HUES64 (cell line): ENCODE data around the gene TMEM63B.

Source experiments
- H3K27ac ChIP-seq: 2 replicates; pipeline ENCODE4 v1.7.0; 2013; ENCODE audit warnings: low read depth, low read length, inconsistent platforms
- H3K27me3 ChIP-seq: 2 replicates; pipeline ENCODE4 v1.6.1; 2013; ENCODE audit warnings: mild to moderate bottlenecking, low read length; ENCODE audit not compliant: insufficient read depth
- H3K36me3 ChIP-seq: 2 replicates; pipeline ENCODE4 v1.6.1; 2013; ENCODE audit warnings: mild to moderate bottlenecking, low read length; ENCODE audit not compliant: insufficient read depth
- H3K4me1 ChIP-seq: 2 replicates; pipeline ENCODE4 v1.6.1; 2013; ENCODE audit warnings: mild to moderate bottlenecking, low read length, moderate library complexity; ENCODE audit not compliant: insufficient read depth
- H3K4me3 ChIP-seq: 2 replicates; pipeline ENCODE4 v1.5.1; 2013; ENCODE audit warnings: mild to moderate bottlenecking, low read length, moderate library complexity
- H3K9ac ChIP-seq: 2 replicates; pipeline ENCODE4 v1.6.1; 2013; ENCODE audit warnings: mild to moderate bottlenecking, low read depth, low read length
- H3K9me3 ChIP-seq: 2 replicates; pipeline ENCODE4 v1.6.1; 2013; ENCODE audit warnings: low read depth, low read length; ENCODE audit not compliant: insufficient read depth
- WGBS: fragments of 150-250, 120-280 bp; methylation state at CpG from one replicate; pipeline ENCODE4 v1.1.7; 2013; ENCODE audit warnings: missing lambda C conversion rate; 5-methylcytosine and 5-hydroxymethylcytosine counted together

Gene TMEM63B

GRCh38 chr6:44096612-44097011 is 30.7 kb upstream of the TMEM63B start:
- H3K4me1 ChIP-seq: no peaks in the 10 kb centered on the region
- H3K27me3 ChIP-seq: no peaks in the 10 kb centered on the region
- H3K4me3 ChIP-seq: no peak overlapping the region
- 61% methylated on average over 3 of the region's 3 CpGs for WGBS
- H3K9me3 ChIP-seq: no peaks in the 10 kb centered on the region
- no peak overlapping the region for H3K9ac ChIP-seq
- H3K27ac ChIP-seq: no peak overlapping the region
- peaks cover 20% of the 10 kb centered on the region for H3K36me3 ChIP-seq

GRCh38 chr6:44097782-44098317 is 29.5 kb upstream of the TMEM63B start:
- Histone ChIP-seq H3K9ac (no peak overlapping the region), H3K27me3 (no peaks in the 10 kb centered on the region), H3K27ac (no peak overlapping the region), H3K4me1 (peaks cover 2% of the 10 kb centered on the region; the same call in 1 of the 2 replicates), H3K36me3 (peaks cover 18% of the 10 kb centered on the region), H3K9me3 (no peaks in the 10 kb centered on the region), H3K4me3 (no peak overlapping the region)
- 83% methylated on average over 1 of the region's 2 CpGs for WGBS

GRCh38 chr6:44099192-44099591 is 28.2 kb upstream of the TMEM63B start:
- Histone ChIP-seq H3K9me3 (no peaks in the 10 kb centered on the region), H3K9ac (no peak overlapping the region), H3K27me3 (no peaks in the 10 kb centered on the region), H3K4me1 (peaks cover 3% of the 10 kb centered on the region; the same call in 1 of the 2 replicates), H3K27ac (no peak overlapping the region), H3K4me3 (no peak overlapping the region), H3K36me3 (peaks cover 28% of the 10 kb centered on the region)
- WGBS: 82% methylated on average over 1 of the region's 1 CpG

DNA sequence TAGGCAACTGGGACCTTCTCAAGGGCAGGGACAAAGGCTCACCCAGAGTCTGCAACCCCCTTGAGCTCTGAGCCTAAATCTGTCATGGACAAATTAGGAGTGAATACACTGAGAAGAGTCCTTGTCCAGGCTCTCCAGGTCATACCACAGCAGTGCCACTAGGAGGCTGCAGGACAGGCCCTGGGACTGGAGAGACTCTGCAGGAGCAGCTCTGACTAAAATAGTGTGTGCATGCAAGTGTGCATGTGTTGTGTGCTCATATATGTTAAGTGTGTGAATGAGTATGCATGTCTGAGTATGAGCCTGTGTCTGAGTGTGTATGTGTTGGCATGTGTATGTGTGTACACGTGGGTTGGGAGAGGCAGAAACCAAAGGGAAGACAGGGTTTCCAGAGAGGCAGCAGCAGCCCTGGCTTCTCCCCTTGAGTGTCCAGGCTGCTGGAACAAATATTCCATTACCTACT is 27.2 kb upstream of the TMEM63B start:
- H3K36me3 ChIP-seq: peaks cover 33% of the 10 kb centered on the region
- H3K4me3 ChIP-seq: no peak overlapping the region
- peaks cover 3% of the 10 kb centered on the region; the same call in 1 of the 2 replicates for H3K4me1 ChIP-seq
- H3K9ac ChIP-seq: no peak overlapping the region
- 96% methylated on average over 1 of the region's 1 CpG for WGBS
- H3K27me3 ChIP-seq: no peaks in the 10 kb centered on the region
- H3K9me3 ChIP-seq: no peaks in the 10 kb centered on the region
- H3K27ac ChIP-seq: no peak overlapping the region

- Histone ChIP-seq H3K4me1 (peaks cover 3% of the 10 kb centered on the region; the same call in 1 of the 2 replicates), H3K9ac (no peak overlapping the region), H3K27ac (no peak overlapping the region), H3K36me3 (peaks cover 48% of the 10 kb centered on the region), H3K4me3 (no peak overlapping the region), H3K27me3 (no peaks in the 10 kb centered on the region), H3K9me3 (no peaks in the 10 kb centered on the region)
- WGBS: 87% methylated on average over 4 of the region's 4 CpGs
Measured at GRCh38 chr6:44101832-44102231, 25.5 kb upstream of the TMEM63B start.

DNA sequence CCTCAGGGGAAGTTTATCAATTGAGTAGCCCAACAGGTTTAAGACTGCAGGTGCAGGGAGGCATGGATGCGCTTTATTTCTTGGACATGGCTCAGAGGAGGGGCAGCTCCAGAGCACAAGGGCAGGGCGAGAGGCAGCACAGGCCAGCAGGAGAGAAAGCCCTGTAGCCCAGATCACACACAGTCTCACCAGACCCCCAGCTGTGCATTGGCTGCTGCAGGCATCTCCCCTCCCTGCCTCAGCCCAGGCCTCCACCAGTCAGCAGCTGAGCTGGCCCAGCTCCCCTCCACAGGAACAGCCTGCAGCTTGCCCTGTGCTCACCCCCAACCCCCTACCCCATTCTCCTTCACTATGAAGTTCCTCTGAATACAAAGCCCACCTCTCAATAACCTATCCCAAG is 24.8 kb upstream of the TMEM63B start:
- Histone ChIP-seq H3K4me1 (peaks cover 3% of the 10 kb centered on the region; the same call in 1 of the 2 replicates), H3K4me3 (no peak overlapping the region), H3K27me3 (no peaks in the 10 kb centered on the region), H3K9me3 (no peaks in the 10 kb centered on the region), H3K9ac (no peak overlapping the region), H3K27ac (no peak overlapping the region), H3K36me3 (peaks cover 52% of the 10 kb centered on the region)
- WGBS: 81% methylated on average over 2 of the region's 2 CpGs

DNA sequence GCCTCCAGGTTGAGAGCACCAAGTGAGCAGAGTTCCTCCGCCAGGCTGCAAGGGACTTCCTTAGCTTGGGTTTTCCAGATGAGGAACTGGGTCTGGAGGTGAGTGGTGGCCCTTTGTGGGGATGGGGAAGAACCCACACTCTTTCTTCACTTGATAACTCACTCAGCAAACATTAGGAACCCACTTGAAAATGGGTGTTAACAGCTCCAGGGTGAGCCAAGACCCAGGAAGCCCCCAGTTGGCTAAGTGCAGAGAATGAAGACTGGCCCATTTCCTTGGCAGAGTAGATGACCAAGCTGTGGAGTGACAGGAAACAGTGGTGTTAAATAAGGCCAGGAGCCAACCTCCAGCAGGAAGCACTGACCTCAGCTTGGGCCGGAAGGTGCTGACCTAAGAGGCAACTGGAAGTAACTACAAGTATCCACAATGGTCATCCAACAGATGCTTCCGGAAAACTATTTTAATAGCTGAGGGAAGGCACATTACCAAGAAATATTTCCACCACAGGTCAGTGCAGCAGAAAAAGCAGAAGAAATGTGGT is 22.8 kb upstream of the TMEM63B start:
- H3K4me3 ChIP-seq: no peak overlapping the region
- WGBS: 100% methylated on average over 3 of the region's 3 CpGs
- no peak overlapping the region for H3K9ac ChIP-seq
- no peaks in the 10 kb centered on the region for H3K27me3 ChIP-seq
- peaks cover 65% of the 10 kb centered on the region for H3K36me3 ChIP-seq
- H3K9me3 ChIP-seq: no peaks in the 10 kb centered on the region
- H3K27ac ChIP-seq: no peak overlapping the region
- H3K4me1 ChIP-seq: peaks cover 3% of the 10 kb centered on the region; the same call in 1 of the 2 replicates

DNA sequence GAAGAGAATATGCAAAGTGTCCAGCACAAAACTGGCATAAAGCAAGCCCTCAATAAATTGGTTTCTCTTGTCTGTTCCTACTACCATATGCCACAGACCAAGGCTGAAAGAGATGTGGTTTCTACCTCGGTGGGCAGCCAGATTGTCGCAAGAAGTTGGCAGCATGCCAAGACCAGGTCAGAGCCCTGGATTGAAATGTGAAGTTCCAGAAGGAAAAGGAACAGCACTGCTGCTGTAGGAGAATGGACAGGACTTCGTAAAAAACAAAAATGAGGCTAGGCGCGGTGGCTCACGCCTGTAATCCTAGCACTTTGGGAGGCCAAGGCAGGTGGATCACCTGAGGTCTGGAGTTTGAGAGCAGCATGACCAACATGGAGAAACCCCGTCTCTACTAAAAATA is 22.2 kb upstream of the TMEM63B start:
- H3K4me1 ChIP-seq: peaks cover 3% of the 10 kb centered on the region; the same call in 1 of the 2 replicates
- H3K36me3 ChIP-seq: peaks cover 66% of the 10 kb centered on the region
- no peaks in the 10 kb centered on the region for H3K27me3 ChIP-seq
- no peak overlapping the region for H3K9ac ChIP-seq
- no peak overlapping the region for H3K4me3 ChIP-seq
- no peak overlapping the region for H3K27ac ChIP-seq
- 97% methylated on average over 6 of the region's 7 CpGs for WGBS
- H3K9me3 ChIP-seq: no peaks in the 10 kb centered on the region

DNA sequence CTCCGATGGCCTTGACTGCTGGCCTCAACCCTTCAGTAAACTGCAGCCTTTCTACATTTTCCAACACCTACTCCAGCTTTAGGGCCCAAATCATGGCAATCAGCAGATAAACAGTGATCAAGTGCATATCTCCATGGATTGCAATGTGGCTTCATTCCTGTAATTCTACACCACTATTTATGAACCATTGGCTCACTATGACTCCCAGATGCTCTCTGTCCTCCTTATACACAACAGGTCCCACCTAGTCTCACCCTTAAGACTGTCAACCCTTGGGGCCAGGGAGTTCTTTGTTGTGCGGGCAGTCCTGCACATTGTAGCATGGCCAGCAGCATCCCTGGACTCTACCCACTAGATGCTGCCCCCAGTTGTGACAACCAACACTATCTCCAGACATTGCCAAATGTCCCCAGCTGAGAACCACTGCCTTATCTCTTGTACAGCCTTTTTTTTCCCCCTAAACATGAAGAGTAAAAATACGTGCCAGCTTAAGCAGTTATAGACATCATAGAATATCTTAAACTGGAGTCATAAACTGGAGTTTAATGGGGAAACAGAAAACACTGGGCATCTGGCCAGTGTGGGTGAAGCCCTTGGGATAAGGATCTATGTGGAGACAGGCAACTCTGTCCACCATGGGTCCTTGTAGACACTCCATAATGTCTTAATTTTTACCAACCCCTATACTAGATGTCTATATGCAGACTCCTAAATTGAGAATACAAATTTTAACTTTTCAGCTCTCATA is 21.2 kb upstream of the TMEM63B start:
- Histone ChIP-seq H3K27ac (no peak overlapping the region), H3K36me3 (peaks cover 73% of the 10 kb centered on the region), H3K27me3 (no peaks in the 10 kb centered on the region), H3K9me3 (no peaks in the 10 kb centered on the region), H3K4me3 (no peak overlapping the region), H3K9ac (no peak overlapping the region), H3K4me1 (peaks cover 3% of the 10 kb centered on the region; the same call in 1 of the 2 replicates)
- WGBS: 99% methylated on average over 3 of the region's 3 CpGs

- Histone ChIP-seq H3K9me3 (no peaks in the 10 kb centered on the region), H3K27ac (no peak overlapping the region), H3K27me3 (no peaks in the 10 kb centered on the region), H3K4me3 (no peak overlapping the region), H3K36me3 (peaks cover 81% of the 10 kb centered on the region), H3K4me1 (peaks cover 3% of the 10 kb centered on the region; the same call in 1 of the 2 replicates), H3K9ac (no peak overlapping the region)
- WGBS: 94% methylated on average over 5 of the region's 5 CpGs
Measured at GRCh38 chr6:44107017-44107416, 20.3 kb upstream of the TMEM63B start.

GRCh38 chr6:44108471-44108870 is 18.9 kb upstream of the TMEM63B start:
- H3K27ac ChIP-seq: no peak overlapping the region

More at GRCh38 chr6:44108471-44108870, 18.9 kb upstream of the TMEM63B start:
- H3K27me3 ChIP-seq: no peaks in the 10 kb centered on the region
- H3K9ac ChIP-seq: no peak overlapping the region
- H3K4me3 ChIP-seq: no peak overlapping the region
- H3K36me3 ChIP-seq: peaks cover 92% of the 10 kb centered on the region
- H3K9me3 ChIP-seq: no peaks in the 10 kb centered on the region
- H3K4me1 ChIP-seq: no peaks in the 10 kb centered on the region
- WGBS: 87% methylated on average over 1 of the region's 1 CpG
